HG02798 (cell line): ENCODE data around the gene LIN7C.
A peak's percentile ranks its signal among the peaks of the same experiment; 100 is the strongest.

Experiments used
- ATAC-seq: cut with Tn5 transposase; IDR thresholded peaks from one replicate; pipeline ENCODE4 v1.9.1; 2021; ENCODE audit warnings: mild to moderate bottlenecking; ENCODE audit not compliant: unreplicated experiment, poor library complexity

The LIN7C gene

DNA sequence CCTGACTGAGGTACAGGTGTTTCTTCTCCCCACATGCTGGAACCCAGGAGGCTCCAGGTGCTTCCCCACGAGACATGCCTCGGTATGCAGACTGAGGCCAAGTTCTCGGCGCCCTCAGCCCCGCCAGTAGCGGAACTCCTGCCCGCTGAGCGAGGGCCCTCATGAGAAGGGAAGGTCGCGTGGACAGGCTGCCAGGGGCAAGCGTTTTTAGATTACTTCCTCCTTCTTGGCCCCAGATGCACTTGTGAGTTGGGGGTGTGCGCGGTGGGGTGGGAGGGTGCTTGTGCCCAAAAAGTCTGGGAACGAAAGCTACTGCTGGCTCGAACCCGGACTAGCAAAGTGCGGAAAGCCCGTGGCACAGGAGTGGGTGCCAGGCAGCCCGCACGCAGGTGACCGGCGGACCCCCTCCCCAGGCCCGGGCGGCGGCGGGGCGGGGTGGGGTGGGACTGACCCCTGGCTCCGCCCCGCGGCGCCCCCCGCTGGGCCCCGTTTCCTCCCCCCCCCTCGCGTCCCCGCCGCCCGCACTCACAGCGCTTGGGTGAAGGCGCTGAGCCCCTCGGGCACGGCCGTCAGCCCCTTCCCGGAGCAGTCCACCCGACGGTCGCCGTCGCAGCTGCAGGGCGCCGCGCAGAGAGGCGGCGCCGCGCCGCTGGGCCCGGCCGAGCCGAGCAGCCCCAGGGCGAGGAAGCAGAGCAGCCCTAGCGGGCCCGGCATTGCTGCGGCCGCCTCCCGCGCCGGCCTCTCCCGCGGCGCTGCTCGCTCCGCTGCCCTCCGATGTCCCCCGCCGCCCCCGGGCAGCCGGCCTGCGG lies 34.8 kb downstream of the LIN7C start:
- peak; percentile 47 for ATAC-seq

DNA sequence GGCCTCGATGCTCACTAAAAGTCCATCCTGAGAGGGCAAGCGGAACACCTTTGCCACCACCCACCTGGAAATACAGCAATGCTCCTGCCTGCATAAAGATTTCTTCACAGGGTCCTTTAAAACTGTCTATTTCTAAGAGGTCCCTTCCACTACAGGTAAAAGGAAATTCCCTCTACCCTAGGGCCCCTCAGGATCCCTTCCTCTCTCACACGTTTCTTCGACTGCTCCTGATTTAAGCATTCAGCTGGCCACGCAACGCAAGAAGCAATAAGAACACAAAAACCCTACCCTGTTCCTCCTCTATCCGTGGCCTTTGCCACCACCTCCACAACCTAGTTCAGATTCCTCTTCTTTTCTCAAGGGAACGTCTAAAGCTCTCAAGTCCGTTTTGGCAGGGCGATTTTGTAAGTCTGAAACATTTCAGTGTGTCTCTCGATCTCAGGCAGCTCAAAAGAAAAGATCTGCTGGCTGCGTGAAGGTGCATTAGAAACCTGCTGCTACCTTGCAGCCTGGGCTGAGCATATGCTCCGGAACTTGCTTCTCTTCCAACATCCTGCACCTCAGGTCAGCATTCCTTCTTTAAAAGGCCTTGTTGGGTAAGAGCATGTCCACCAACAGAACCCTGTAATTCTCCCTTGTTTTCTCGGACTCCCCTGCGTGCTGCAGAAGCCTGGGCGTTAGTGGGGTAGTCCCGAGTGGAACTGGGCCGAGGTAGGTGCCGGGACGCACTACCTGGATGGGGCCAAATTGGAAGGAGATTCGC lies 35.6 kb downstream of the LIN7C start:
- no peak for ATAC-seq

DNA sequence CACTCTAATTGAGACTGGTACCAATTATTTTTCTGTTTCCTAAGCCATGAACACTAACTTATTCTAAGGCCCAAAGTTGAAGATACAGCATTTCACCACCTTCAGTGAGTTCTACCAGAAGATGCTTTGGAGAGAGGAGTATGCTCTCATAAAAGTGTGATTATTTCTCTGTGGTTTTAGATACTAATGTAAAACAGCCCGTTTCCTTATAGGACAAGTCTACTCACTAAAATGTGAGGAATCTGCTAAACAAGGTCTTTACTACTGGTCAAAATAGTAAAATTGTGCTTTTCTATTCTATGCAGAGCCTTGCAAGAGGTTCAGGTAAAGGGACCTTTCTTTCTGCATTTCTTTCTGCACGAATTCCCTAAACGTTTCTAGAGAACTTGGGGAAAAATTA lies 36.4 kb downstream of the LIN7C start:
- no peak for ATAC-seq

DNA sequence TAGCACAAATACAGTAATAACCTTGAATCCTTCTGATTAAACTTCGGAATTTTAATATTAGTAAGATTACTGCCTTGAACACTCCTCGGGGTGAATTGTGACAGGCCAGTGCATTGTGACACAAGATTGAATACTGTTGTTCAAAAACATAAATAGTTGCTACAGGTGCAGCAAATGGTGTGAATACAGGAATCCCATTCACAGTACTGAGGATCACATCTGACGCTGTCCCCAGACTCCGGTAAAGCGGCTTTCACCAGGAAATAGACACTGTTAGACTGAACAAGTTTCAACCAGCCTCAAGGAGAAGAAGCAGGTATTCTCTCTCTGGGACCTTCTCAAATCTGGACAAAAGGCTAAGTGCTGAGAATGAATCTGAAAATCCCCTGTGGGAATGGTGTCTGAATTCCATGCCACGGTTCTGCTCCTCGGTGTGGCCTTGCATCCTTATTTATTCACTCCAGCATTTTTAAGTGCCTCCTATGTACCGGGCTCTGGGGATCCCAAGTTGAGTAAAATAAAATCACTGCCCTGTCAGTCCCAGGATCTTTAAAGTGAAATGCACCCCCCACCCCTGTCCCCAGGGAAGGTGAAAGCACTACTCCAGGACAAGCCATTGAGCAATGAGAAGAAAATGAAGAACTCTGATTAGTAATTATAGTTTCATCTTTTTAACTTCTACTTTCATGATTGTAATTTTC lies 37.4 kb downstream of the LIN7C start:
- no peak for ATAC-seq

DNA sequence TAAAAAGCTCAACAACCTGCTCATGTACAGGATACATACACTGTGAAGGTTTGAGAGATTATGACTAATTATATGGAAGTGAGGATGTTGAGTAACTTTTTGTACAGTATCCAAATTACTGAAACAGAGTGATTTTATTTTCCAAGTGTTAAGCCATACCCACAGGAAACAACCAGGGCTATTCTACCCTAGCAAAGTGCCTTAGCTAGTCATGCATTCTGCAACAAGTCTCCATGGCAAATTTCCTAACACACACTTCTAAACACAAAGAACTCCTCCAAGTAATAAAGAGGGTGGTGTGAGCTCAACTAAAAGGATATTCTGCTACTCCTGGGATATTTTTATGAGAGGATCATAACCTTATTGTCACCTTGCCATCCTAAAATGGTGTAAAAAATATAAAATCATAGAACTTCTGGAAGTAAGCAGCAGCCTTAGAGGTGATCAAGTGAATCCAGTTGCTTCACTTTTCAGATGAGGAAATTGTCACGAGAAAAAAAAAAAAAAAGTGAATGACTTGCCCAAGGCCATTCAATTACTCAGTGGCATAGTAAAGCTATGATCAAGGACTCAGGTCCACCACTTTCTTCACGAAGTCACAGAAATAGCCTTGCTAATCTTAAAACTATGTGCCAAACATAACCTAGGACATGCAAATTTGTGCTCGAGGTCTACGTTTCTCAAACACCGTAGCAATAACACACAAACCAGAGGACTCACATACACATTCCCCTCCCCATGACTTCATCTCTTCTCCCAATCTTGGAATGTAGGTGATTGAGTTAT lies 38.2 kb downstream of the LIN7C start:
- ATAC-seq, result no peak

DNA sequence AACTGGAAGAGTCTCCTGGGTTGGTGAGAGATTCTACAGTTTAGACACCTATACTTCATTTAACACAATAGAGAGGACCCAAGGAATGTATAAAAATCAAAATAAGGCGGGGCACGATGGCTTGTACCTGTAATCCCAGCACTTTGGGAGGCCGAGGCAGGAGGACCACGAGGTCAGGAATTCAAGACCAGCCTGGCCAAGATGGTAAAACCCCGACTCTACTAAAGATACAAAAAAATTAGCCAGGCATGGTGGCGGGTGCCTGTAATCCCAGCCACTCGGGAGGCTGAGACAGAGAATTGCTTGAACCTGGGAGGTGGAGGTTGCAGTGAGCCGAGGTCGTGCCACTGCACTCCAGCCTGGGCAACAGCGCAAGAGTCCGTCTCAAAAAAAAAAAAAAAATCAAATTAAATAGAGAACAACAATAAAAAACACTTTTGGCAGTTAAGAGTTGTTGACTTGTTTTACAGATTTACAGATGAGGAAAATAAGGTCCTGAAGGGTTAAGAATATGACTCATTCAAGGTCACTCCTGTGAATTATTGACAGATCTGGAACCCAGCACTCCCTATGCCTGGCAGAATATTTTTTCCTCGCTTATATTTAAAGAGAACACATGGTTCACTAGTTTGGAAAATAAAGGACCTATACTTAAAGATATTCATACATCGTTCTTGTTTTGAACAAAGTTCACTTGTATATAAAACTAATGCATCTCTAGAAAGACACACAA lies 39.2 kb downstream of the LIN7C start:
- ATAC-seq, result no peak

DNA sequence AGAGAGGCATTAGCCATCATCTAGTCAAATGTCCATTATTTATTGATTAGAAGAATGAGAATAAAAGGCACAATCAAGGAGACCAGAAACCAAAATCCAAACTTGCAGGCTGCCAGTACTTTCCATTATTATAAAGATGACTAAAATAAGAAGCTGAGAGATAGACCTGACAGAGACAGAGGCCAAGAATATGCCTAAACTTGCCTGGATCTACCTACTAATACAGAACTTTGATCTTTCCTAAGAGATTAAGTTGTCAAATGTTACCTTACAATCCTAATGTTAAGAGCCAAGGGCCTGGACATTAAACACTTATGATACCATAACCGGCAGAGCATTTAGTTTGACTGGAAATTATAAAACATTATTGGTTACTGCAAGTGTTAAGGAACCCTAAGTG lies 40.2 kb downstream of the LIN7C start:
- no peak for ATAC-seq

DNA sequence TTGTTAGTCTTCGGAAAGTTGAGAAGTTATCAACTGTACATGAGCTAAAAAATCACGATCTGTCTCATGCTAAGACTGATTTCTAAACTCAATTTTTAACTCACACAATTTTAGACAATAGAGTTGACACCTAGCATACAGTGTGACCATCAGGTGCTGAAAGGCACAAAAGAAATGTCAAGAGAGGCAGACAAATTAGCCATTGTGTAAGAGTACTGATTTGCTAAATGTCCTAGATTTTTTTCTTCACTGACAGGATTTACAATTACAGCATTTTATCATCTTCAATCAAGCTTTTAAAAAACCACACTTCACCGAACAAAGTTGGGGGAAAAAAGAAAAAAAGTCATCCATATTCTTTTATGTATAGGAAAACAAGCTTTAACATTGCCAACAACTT lies 40.9 kb downstream of the LIN7C start:
- no peak for ATAC-seq

DNA sequence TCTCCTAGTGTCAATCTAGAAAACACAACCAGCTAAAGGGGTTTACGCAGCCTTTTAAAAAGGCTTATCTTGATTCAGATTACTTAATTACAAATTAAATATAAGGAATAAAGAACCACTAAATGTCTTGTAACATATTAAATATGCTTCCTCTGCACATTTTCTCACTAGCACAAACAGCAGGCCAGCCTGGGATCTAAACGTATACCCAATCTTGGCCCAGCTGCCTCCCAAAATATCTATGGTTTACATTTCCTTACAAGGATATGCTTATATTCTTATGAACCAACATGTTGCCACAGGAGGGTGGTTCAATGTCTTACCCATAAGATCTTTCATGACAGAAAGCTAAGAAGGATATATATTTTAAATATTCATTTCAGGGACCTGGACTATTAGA lies 41.7 kb downstream of the LIN7C start:
- no peak for ATAC-seq

DNA sequence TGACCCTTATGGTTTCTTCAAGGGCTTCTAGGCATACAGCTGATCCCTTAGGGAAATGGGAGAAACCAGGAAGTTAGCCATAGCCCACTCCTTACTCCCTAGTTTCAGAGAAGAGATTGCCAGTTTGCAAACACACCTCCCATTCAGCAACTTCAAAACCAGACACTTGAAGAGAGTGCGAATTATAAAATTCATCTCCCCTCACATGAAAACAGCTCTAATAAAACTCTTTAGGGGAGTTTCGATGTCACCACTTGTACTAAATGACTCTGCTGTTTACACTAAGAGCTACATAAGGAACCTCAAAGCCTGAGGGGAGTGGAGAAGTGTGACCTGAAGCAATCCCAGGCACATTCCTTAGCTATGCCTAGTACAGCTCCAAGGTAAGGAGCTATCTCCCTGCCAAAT lies 42.3 kb downstream of the LIN7C start:
- ATAC-seq, result no peak

DNA sequence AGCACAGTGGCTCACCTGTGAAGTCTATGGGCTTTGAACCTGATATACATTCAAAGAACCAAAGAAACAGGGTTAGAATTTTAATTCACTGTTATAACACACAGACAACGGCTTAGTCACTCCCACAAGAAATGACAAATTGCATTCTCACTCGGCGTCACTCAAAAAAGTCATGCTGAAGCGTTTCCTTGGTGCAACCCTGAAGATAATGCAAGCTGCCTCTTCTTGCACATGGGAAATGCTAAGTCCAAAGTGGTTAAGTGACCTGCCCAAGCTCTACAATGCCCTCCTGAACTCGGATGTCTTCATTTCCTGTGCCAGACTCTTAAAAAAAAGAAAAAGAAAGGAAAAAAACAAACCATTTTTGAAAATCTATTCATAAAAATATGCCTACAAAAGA lies 44.0 kb downstream of the LIN7C start:
- no peak for ATAC-seq

DNA sequence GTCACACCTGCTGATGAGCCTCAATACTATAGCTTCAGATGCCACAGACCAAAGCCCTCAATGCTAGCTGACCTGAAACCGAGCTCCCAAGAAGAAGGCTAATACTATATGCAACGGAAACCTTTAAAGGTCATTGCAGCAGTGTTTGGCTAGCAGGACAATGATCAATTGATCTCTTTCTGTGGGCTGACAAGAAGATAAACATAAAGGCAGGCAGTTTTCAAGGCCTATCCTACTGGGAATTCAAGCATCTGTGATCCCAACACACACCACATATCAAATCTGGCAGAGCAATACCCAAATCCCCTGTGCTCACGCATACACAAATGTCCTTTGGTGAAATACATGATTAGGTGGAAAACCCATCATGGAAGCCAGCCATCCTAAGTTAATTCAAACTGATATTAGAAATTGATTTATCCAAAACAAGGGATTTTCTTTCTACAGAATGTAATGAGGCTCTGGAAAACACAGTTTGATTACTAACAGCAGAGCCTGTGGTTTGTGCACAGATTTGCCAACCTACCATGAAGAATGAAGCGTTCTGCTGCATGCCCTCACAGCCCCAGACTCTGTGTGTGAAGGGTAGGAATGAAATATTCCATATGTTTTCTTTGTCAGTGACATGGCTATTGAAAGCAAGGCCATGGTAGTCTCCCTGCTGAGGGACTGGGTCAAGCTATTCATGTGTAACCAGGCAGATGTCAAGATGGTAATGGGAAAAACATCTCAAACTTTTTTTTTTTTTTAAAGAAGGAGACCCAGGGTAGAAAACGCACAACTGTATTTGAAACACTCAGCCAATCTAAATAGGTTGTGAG lies 46.2 kb downstream of the LIN7C start:
- no peak for ATAC-seq

DNA sequence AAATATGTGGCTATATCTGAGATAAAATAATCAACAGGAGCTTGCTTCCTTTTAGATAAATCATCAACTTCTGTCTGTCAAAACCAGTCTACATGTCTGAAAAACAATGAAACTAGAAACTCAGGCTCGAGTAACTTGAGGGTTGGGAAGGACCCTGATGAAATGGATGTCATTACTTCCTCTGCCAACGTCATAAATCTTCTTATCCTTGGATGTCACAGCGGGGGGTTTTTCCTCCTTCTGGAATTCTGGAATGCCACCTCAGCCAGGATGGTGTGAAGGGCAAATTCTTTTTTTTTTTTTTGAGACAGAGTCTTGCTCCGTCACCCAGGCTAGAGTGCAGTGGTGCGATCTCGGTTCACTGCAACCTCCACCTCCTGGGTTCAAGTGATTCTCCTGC lies 47.4 kb downstream of the LIN7C start:
- no peak for ATAC-seq

DNA sequence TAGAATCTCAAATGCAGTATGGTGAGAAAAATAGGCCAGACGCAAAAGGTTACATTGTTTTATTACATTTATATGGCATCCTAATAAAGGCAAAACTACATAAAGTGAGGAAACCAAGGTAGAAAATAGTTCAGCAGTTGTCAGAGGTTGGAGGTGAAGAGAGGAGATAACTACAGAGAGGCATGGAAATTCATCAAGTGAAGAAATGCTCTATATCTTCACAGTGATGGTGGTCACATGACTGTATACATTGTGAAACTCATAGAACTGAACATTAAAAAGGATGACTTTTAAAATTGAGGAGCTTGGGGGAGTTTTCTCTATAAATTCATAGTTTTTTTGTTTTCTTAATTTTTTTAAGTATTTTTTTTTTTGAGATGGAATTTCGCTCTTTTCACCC lies 48.4 kb downstream of the LIN7C start:
- no peak for ATAC-seq

DNA sequence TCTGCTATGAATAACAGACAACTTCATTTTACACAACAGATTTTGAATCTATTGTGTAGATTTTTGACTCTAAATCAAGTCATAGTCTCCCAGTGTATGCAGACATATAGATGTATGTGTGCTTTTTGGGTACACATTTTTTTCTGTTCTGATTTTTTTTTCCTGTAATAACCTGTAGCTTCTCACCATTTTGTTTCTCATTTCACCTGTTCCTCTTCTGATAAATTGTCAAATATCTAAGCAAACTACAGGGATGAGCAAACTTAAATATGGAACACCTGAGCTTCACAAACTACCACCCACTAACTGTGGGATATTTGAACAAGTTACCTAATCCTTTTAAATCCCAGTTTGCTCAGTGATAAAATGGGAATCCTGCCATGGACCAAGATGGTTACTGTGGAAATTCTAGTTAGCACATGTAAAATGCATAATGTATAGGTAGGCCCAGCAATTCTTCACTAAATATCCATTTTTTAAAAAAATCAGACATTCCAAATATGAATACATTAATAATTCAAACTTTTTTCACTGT lies 49.7 kb downstream of the LIN7C start:
- ATAC-seq, result no peak

DNA sequence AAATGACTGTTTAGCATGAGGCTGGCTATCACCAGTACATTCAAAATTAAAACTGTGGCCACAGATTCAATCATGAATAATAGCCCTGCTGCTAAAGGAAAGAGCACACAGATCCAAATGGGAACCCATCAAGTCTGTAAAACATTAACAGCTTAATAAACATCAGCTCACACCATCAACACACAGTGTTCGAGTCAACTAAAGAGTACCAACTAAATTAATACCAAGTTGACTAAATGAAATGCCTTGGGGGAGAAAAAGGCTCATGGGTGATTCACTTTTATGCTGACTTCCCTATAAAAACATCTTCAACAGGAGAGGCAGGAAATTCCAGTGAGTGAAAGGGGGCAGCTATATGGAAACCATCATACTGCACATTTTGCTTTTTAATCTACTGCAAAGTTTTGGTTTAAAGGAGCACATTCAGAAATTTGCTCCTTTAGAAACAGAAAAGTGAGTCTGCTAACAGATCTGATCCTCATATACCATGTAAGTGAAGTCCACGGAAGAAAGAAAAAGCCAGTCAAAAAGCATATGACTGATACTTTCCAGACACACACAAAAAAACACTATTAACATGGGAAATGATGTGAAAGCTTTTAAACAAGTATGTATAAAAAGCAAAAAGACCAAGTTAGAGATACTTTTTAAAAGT lies 50.3 kb downstream of the LIN7C start:
- no peak for ATAC-seq

DNA sequence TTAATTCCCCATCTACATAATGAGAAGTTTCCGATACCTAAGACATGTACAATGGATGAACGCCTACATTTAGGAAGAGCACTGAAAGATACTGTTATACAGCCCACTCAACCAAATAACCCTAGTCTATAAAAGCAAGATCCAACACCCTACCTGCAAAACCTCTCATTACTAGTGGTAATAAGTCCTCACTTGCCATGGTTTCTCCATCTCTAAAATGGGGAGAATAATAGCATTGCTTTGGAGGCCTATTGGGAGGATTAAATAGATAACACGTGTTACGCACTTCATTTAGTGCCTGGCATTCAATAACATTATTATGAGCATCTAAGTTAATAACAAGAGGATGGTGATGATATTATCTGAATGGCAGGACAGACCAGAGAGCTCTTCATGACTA lies 50.9 kb downstream of the LIN7C start:
- ATAC-seq, result no peak

DNA sequence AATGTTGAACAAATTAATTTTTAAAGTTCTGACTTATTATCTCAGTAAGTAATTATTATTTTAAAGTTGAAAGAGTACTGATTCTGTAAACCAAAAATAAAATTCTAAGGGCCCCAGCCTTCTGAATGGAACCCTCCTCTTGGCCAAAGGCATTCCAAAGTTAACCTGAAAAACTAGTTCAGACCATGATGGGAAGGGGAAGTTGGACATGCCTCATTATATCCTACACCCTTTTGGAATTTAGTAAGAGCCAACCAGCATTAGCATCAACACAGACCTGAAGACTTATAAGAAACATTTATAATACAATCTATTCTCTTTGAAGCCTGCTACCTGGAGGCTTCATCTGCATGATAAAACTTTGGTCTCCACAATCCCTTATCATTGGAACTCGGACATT lies 52.9 kb downstream of the LIN7C start:
- no peak for ATAC-seq
